ENCODE measurements around the gene ZBTB16.
A peak's percentile ranks its signal among the peaks of the same experiment; 100 is the strongest.

ZBTB16 gene

GRCh38 chr11:114031967-114032320 is 27.6 kb upstream of the ZBTB16 start:
- Histone ChIP-seq H3K27ac (no peak overlapping the region), H3K4me3 (no peak overlapping the region)
- no peak for DNase-seq (ENCODE audit: low spot score)
- TF ChIP-seq CTCF (IDR thresholded peaks at IDR 0.05): no peak

GRCh38 chr11:114033066-114033465 is 26.4 kb upstream of the ZBTB16 start:
- no peak overlapping the region for H3K27ac ChIP-seq
- H3K4me3 ChIP-seq: no peak overlapping the region
- TF ChIP-seq CTCF (IDR thresholded peaks at IDR 0.05): no peak
- DNase-seq (ENCODE audit: low spot score): no peak

- no peak for TF ChIP-seq CTCF (IDR thresholded peaks at IDR 0.05)
- H3K27ac ChIP-seq: no peak overlapping the region
Observed at GRCh38 chr11:114033572-114033971, 25.9 kb upstream of the ZBTB16 start.

GRCh38 chr11:114034956-114035355 is 24.6 kb upstream of the ZBTB16 start:
- H3K27ac ChIP-seq: no peak overlapping the region
- no peak for DNase-seq (ENCODE audit: low spot score)
- TF ChIP-seq CTCF (IDR thresholded peaks at IDR 0.05): no peak

More at GRCh38 chr11:114033572-114033971, 25.9 kb upstream of the ZBTB16 start:
- no peak for DNase-seq (ENCODE audit: low spot score)
- H3K4me3 ChIP-seq: no peak overlapping the region

GRCh38 chr11:114036147-114036811 is 23.2 kb upstream of the ZBTB16 start:
- Histone ChIP-seq H3K4me3 (peak overlapping the region; percentile 68), H3K27ac (peak overlapping the region; percentile 87)
- peak; percentile 87 for DNase-seq (ENCODE audit: low spot score)
- TF ChIP-seq CTCF (IDR thresholded peaks at IDR 0.05): peak; percentile 68

More at GRCh38 chr11:114034956-114035355, 24.6 kb upstream of the ZBTB16 start:
- H3K4me3 ChIP-seq: no peak overlapping the region

GRCh38 chr11:114036958-114037357 is 22.6 kb upstream of the ZBTB16 start:
- no peak for TF ChIP-seq CTCF (IDR thresholded peaks at IDR 0.05)
- no peak for DNase-seq (ENCODE audit: low spot score)
- peak overlapping the region; percentile 87 for H3K27ac ChIP-seq
- H3K4me3 ChIP-seq: peak overlapping the region; percentile 68

- no peak overlapping the region for H3K4me3 ChIP-seq
- no peak overlapping the region for H3K27ac ChIP-seq
- TF ChIP-seq CTCF (IDR thresholded peaks at IDR 0.05): no peak
Observed at GRCh38 chr11:114039551-114039950, 20.0 kb upstream of the ZBTB16 start.

More at GRCh38 chr11:114039551-114039950, 20.0 kb upstream of the ZBTB16 start:
- DNase-seq (ENCODE audit: low spot score): no peak
